CD4-positive, alpha-beta T cell (primary cell): Measurements from ENCODE around the gene NPR3. TPM values are rescaled to one million over a fixed set of nuclear protein-coding genes. Genes with fewer than 3 reads are reported as not detected.

Experiments
- ATAC-seq: fragments of 200-7000 bp; cut with Tn5 transposase; one replicate; pipeline ENCODE4 v1.10.0; 2022; ENCODE audit warnings: mild to moderate bottlenecking; ENCODE audit not compliant: poor library complexity
- CTCF ChIA-PET: fragments of 350-600 bp; sonication (Branson Sonifier 250); formaldehyde crosslinking; loops from one replicate; lab custom pipeline; 2021; ENCODE audit warnings: antibody characterized with exemption, inconsistent platforms; lab: Charles Lee
- POLR2A ChIA-PET: fragments of 350-600 bp; sonication (Branson Sonifier 250); formaldehyde crosslinking; loops from one replicate; lab custom pipeline; 2021; ENCODE audit warnings: antibody characterized with exemption, inconsistent platforms; lab: Charles Lee
- DNase-seq, 14 experiments: peaks; one replicate each; pipeline ENCODE4 v3.0.0-alpha.2; 2013 to 2020; ENCODE audit warnings: mixed read lengths in 2 of 14
- H3K27ac ChIP-seq, 2 donors: one replicate each; pipeline versions ENCODE4 v1.5.1 to v1.7.0; 2013; ENCODE audit warnings: low read length in 2 of 2, low read depth in 1 of 2, mild to moderate bottlenecking in 1 of 2
- H3K27me3 ChIP-seq, 2 experiments: 1 replicate in 1 of 2; 2 replicates in 1 of 2; pipeline versions ENCODE4 v1.6.1 to v1.7.0; 2013; ENCODE audit warnings: low read length in 2 of 2, control low read depth in 1 of 2, mild to moderate bottlenecking in 1 of 2, moderate library complexity in 1 of 2; ENCODE audit not compliant: insufficient read depth in 2 of 2, control insufficient read depth in 1 of 2
- H3K36me3 ChIP-seq: one replicate; pipeline ENCODE4 v1.6.1; 2013; ENCODE audit warnings: low read length, control low read depth; ENCODE audit not compliant: insufficient read depth
- H3K4me1 ChIP-seq: one replicate; pipeline ENCODE4 v1.6.1; 2013; ENCODE audit warnings: low read length, control low read depth; ENCODE audit not compliant: insufficient read depth
- H3K4me3 ChIP-seq: one replicate; pipeline ENCODE4 v1.5.1; 2013; ENCODE audit warnings: mild to moderate bottlenecking, low read length, moderate library complexity
- H3K9me3 ChIP-seq, 2 experiments: 1 replicate in 1 of 2; 2 replicates in 1 of 2; pipeline versions ENCODE4 v1.6.1 to v1.7.0; 2013; ENCODE audit warnings: low read length in 2 of 2, mild to moderate bottlenecking in 2 of 2, control low read depth in 1 of 2, moderate library complexity in 1 of 2; ENCODE audit not compliant: control insufficient read depth in 1 of 2, insufficient read depth in 1 of 2
- H3K27ac Mint-ChIP-seq: one replicate; pipeline ENCODE4 v1.8.0; 2020; ENCODE audit warnings: mixed read lengths
- H3K27me3 Mint-ChIP-seq: one replicate; pipeline ENCODE4 v1.8.0; 2021; ENCODE audit warnings: mixed read lengths
- H3K36me3 Mint-ChIP-seq: one replicate; pipeline ENCODE4 v1.8.0; 2021; ENCODE audit warnings: low read depth, mixed read lengths
- H3K4me1 Mint-ChIP-seq: one replicate; pipeline ENCODE4 v1.8.0; 2021; ENCODE audit warnings: low read depth, mixed read lengths
- H3K4me3 Mint-ChIP-seq: one replicate; pipeline ENCODE4 v1.8.0; 2020; ENCODE audit warnings: mild to moderate bottlenecking, mixed read lengths
- H3K9me3 Mint-ChIP-seq: one replicate; pipeline ENCODE4 v1.8.0; 2020; ENCODE audit warnings: mixed read lengths
- intact Hi-C, 2 experiments: fragments of 100-400 bp; cut with DNase I in 1 of 2; cut with micrococcal nuclease in 1 of 2; formaldehyde crosslinking; loops; one replicate each; pipeline versions ENCODE4 v1.15.1 to v1.9.0; 2023 to 2025; cut with DNase I, micrococcal nuclease
- total RNA-seq, 174 experiments: library from RNA in 2 of 174; stranded (reverse) in 2 of 174; gene quantifications; one replicate each; pipeline ENCODE4 v1.2.3 and lab custom pipeline; 2021 to 2026
- TF ChIP-seq, protein P1 (sequence below): fragments of 200-600 bp; IDR thresholded peaks from one replicate; pipeline ENCODE4 v1.8.0; 2022; ENCODE audit warnings: antibody characterized with exemption, mild to moderate bottlenecking

The NPR3 gene
- total RNA-seq, 2 experiments from 2014 or later = not detected

DNA sequence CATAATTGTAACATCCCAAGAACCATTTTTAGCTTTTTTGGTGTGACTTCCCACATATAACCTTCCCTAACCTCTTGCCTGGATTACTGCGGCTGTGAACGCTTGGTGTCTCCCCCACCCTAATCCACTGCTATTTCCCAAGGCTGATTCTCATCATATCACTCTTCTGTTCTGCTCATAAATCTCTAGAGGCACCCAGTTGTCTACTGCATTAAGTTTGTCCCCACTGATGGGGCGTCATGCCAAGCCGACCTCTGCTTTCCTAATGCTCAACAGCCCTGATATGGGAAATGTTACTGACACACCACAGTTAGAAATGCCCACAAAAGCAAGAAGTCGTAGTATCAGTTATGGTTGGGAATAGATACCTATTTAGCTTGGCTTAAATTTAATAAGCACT lies 24.4 kb downstream of the NPR3 start:
- H3K9me3 Mint-ChIP-seq = no peaks in the 10 kb centered on the region
- Histone ChIP-seq H3K4me1 (no peaks in the 10 kb centered on the region), H3K9me3 (peaks cover 0 to 6% of the 10 kb centered on the region in 2 experiments), H3K27ac (no peak overlapping the region), H3K4me3 (no peak overlapping the region), H3K36me3 (no peaks in the 10 kb centered on the region), H3K27me3 (peaks cover 0 to 6% of the 10 kb centered on the region in 2 experiments)
- no peak for ATAC-seq
- H3K4me3 Mint-ChIP-seq = no peak overlapping the region
- H3K27me3 Mint-ChIP-seq = peaks cover 9% of the 10 kb centered on the region
- H3K27ac Mint-ChIP-seq = no peak overlapping the region
- CTCF ChIA-PET = no interaction called here
- H3K4me1 Mint-ChIP-seq = no peaks in the 10 kb centered on the region
- DNase-seq = no peak
- POLR2A ChIA-PET = no interaction called here
- intact Hi-C loops = no loop called here
- no peaks in the 10 kb centered on the region for H3K36me3 Mint-ChIP-seq
- TF ChIP-seq, protein P1, sequence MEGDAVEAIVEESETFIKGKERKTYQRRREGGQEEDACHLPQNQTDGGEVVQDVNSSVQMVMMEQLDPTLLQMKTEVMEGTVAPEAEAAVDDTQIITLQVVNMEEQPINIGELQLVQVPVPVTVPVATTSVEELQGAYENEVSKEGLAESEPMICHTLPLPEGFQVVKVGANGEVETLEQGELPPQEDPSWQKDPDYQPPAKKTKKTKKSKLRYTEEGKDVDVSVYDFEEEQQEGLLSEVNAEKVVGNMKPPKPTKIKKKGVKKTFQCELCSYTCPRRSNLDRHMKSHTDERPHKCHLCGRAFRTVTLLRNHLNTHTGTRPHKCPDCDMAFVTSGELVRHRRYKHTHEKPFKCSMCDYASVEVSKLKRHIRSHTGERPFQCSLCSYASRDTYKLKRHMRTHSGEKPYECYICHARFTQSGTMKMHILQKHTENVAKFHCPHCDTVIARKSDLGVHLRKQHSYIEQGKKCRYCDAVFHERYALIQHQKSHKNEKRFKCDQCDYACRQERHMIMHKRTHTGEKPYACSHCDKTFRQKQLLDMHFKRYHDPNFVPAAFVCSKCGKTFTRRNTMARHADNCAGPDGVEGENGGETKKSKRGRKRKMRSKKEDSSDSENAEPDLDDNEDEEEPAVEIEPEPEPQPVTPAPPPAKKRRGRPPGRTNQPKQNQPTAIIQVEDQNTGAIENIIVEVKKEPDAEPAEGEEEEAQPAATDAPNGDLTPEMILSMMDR = no peak

DNA sequence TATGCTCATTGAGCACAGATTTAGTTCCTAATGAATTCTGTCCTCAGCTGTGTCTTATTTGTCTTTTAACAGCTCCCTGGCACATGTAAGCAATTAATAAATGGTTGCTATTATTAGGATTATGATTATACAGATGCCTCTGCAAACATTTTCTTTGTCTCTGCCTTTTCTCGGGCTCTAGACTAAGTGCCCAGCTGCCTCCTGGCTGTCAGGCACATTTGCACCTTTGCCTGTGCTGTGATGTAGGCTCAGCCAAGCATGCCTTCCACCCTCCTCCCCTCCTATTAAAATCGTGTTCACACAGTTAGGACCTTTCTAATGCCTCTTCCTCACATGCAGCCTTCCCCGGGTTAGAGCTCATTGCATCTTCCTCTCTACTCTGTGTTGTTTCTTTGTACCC lies 25.7 kb downstream of the NPR3 start:
- no peak overlapping the region for H3K27ac ChIP-seq
- Mint-ChIP-seq H3K36me3 (no peaks in the 10 kb centered on the region), H3K9me3 (no peaks in the 10 kb centered on the region), H3K27me3 (peaks cover 9% of the 10 kb centered on the region), H3K27ac (no peak overlapping the region), H3K4me1 (no peaks in the 10 kb centered on the region), H3K4me3 (no peak overlapping the region)
- no peak overlapping the region for H3K4me3 ChIP-seq
- no peaks in the 10 kb centered on the region for H3K36me3 ChIP-seq
- H3K4me1 ChIP-seq = no peaks in the 10 kb centered on the region
- ATAC-seq = no peak
- no peak for DNase-seq
- ChIA-PET POLR2A (no interaction called here), CTCF (no interaction called here)
- TF ChIP-seq, protein P1 = no peak
- peaks cover 0 to 3% of the 10 kb centered on the region in 2 experiments for H3K9me3 ChIP-seq
- peaks cover 0 to 6% of the 10 kb centered on the region in 2 experiments for H3K27me3 ChIP-seq
- intact Hi-C loops = no loop called here

DNA sequence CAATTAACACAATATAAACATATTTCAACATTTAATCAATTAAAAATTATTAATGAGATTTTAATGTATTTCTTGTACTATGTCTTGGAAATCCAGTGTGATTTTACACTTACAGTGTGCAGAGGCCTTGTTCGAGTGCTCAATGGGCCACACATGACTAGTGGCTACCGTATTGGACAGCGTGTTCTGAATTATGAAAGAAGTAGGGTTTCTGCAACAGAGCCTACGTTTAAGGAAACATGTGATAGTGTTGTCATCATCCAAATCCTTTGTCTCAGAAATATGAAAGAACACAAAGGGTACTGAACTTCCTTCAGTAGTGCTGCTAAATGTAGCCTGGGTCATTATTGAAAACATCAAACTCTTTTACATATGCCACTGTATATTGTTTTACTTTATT lies 29.5 kb downstream of the NPR3 start:
- H3K9me3 ChIP-seq = no peaks in the 10 kb centered on the region
- H3K27ac Mint-ChIP-seq = no peak overlapping the region
- ChIA-PET CTCF (no interaction called here), POLR2A (no interaction called here)
- no peak overlapping the region for H3K27ac ChIP-seq
- no peaks in the 10 kb centered on the region for H3K4me1 Mint-ChIP-seq
- no peak for DNase-seq
- no peaks in the 10 kb centered on the region for H3K36me3 Mint-ChIP-seq
- no peaks in the 10 kb centered on the region for H3K36me3 ChIP-seq
- intact Hi-C loops = no loop called here
- peaks cover 0 to 2% of the 10 kb centered on the region in 2 experiments for H3K27me3 ChIP-seq
- no peak overlapping the region for H3K4me3 Mint-ChIP-seq
- H3K4me1 ChIP-seq = no peaks in the 10 kb centered on the region
- H3K9me3 Mint-ChIP-seq = no peaks in the 10 kb centered on the region
- TF ChIP-seq, protein P1 = no peak
- H3K4me3 ChIP-seq = no peak overlapping the region
- ATAC-seq = no peak
- H3K27me3 Mint-ChIP-seq = peaks cover 5% of the 10 kb centered on the region
